Smooth muscle cell (in vitro differentiated cells): ENCODE results near the gene LIN7B. TPM values are rescaled to one million over a fixed set of nuclear protein-coding genes. Genes with fewer than 3 reads are reported as not detected.
A peak's percentile ranks its signal among the peaks of the same experiment; 100 is the strongest.
"Not testable (repeated sequence)": the region's sequence is repeated elsewhere in the genome, so short reads cannot be mapped to it uniquely, and the experiment has no call there.

Source experiments
- DNase-seq: peaks from one replicate; lab custom pipeline; 2025; ENCODE audit not compliant: unreplicated experiment; lab: John Stamatoyannopoulos, UW
- H2AFZ ChIP-seq: fragments of 200-600 bp; sonication (generic); 2 replicates; pipeline ENCODE4 v1.6.0; 2016; ENCODE audit warnings: antibody characterized with exemption, low read depth, mild to moderate bottlenecking
- H3F3A ChIP-seq: fragments of 200-600 bp; sonication (generic); 2 replicates; pipeline ENCODE4 v1.6.0; 2017; ENCODE audit warnings: antibody characterized with exemption, low read depth
- H3K27ac ChIP-seq: fragments of 200-600 bp; sonication (generic); 2 replicates; pipeline ENCODE4 v1.5.1; 2016; ENCODE audit warnings: low read depth, mild to moderate bottlenecking
- H3K27me3 ChIP-seq: fragments of 200-600 bp; sonication (generic); 2 replicates; pipeline ENCODE4 v1.6.1; 2016; ENCODE audit warnings: low read depth, mild to moderate bottlenecking
- H3K36me3 ChIP-seq: fragments of 200-600 bp; sonication (generic); 2 replicates; pipeline ENCODE4 v1.5.1; 2016; ENCODE audit warnings: low read depth
- H3K4me1 ChIP-seq: fragments of 200-600 bp; sonication (generic); 2 replicates; pipeline ENCODE4 v1.5.1; 2016; ENCODE audit warnings: low read depth
- H3K4me2 ChIP-seq: fragments of 200-600 bp; sonication (generic); 2 replicates; pipeline ENCODE4 v1.6.0; 2016; ENCODE audit warnings: mild to moderate bottlenecking
- H3K4me3 ChIP-seq: fragments of 200-600 bp; sonication (generic); 2 replicates; pipeline ENCODE4 v1.5.1; 2016; ENCODE audit warnings: mild to moderate bottlenecking
- H3K79me2 ChIP-seq: fragments of 200-600 bp; sonication (generic); 2 replicates; pipeline ENCODE4 v1.6.0; 2016; ENCODE audit warnings: low read depth, mild to moderate bottlenecking
- H3K9ac ChIP-seq: fragments of 200-600 bp; sonication (generic); 2 replicates; pipeline ENCODE4 v1.6.0; 2016; ENCODE audit warnings: low read depth
- H3K9me3 ChIP-seq: fragments of 200-600 bp; sonication (generic); replicated peaks from 2 replicates; pipeline ENCODE4 v1.5.1; 2016; ENCODE audit warnings: low read depth
- H4K20me1 ChIP-seq: fragments of 200-600 bp; sonication (generic); 2 replicates; pipeline ENCODE4 v1.6.0; 2016; ENCODE audit warnings: low read depth
- WGBS: methylation state at CpG from one replicate; pipeline ENCODE4 v1.1.7; 2016; ENCODE audit warnings: low lambda C conversion rate; 5-methylcytosine and 5-hydroxymethylcytosine counted together
- polyA plus RNA-seq: library from polyadenylated mRNA; unstranded; fragments of >200 nt; fragmentation: Nextera tagmentation; extraction: Ambion mirVana; gene quantifications from 2 replicates; pipeline ENCODE4 v1.2.1, GENCODE V29; 2016
- total RNA-seq: library from RNA; depleted of rRNA; stranded (reverse); fragments of >200 nt; gene quantifications from 2 replicates; pipeline ENCODE4 v1.2.3, GENCODE V29; 2014
- TF ChIP-seq, protein P1 (sequence below): fragments of 200-600 bp; sonication (generic); IDR thresholded peaks from 2 replicates; pipeline ENCODE4 v1.5.1; 2017; ENCODE audit warnings: borderline replicate concordance, mild to moderate bottlenecking, antibody characterized with exemption; ENCODE audit not compliant: insufficient read depth, poor library complexity, severe bottlenecking

Gene LIN7B
- total and polyA plus RNA-seq, 2 experiments from 2014 or later = 11.7 to 24.7 TPM

DNA sequence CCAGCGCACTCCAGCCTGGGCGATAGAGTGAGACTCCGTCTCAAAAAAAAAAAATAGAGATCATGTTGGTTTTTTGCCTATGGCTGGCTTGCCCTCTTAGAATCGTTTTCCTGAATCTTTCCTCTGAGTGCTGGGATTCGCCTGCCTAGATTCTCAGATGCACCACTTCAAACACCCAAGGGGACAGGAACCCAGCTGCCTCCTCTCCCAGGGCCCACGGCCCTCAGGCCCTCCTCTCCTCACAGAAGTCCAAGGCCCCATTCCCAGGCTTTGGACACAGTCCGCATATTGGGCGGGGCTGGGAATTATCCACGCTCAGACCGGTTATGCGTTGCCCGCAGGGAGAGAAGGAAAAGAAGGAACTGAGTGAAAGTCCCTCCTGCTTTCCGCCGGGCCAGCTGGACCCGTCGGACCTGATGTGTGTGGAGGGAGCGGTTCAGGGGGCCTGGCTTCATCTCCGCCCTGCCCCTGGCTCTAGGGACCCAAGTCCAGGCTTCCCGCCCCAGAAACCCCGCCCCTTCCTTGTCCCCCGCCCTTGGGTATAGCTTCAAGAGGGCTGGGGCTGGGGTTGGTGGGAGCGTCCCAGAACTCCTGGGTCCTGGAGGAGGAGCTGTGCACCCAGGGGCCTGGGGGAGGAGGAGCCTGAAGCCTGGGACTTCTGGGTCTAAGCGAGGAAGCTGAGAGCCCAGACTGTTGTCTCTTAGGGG lies 11.0 kb downstream of the LIN7B start:
- Histone ChIP-seq H3K4me2 (peak overlapping the region; percentile 40), H3K36me3 (no peaks in the 10 kb centered on the region), H3K4me3 (no peak overlapping the region), H3K27ac (no peak overlapping the region), H3K4me1 (peaks cover 2% of the 10 kb centered on the region), H3K27me3 (no peaks in the 10 kb centered on the region), H3F3A (no peaks in the 10 kb centered on the region), H4K20me1 (no peaks in the 10 kb centered on the region), H3K9ac (no peak overlapping the region), H3K9me3 (no peaks in the 10 kb centered on the region), H3K79me2 (no peaks in the 10 kb centered on the region), H2AFZ (no peak overlapping the region)
- 34% methylated on average over 17 of the region's 23 CpGs for WGBS
- DNase-seq = no peak
- TF ChIP-seq, protein P1, sequence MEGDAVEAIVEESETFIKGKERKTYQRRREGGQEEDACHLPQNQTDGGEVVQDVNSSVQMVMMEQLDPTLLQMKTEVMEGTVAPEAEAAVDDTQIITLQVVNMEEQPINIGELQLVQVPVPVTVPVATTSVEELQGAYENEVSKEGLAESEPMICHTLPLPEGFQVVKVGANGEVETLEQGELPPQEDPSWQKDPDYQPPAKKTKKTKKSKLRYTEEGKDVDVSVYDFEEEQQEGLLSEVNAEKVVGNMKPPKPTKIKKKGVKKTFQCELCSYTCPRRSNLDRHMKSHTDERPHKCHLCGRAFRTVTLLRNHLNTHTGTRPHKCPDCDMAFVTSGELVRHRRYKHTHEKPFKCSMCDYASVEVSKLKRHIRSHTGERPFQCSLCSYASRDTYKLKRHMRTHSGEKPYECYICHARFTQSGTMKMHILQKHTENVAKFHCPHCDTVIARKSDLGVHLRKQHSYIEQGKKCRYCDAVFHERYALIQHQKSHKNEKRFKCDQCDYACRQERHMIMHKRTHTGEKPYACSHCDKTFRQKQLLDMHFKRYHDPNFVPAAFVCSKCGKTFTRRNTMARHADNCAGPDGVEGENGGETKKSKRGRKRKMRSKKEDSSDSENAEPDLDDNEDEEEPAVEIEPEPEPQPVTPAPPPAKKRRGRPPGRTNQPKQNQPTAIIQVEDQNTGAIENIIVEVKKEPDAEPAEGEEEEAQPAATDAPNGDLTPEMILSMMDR = no peak

DNA sequence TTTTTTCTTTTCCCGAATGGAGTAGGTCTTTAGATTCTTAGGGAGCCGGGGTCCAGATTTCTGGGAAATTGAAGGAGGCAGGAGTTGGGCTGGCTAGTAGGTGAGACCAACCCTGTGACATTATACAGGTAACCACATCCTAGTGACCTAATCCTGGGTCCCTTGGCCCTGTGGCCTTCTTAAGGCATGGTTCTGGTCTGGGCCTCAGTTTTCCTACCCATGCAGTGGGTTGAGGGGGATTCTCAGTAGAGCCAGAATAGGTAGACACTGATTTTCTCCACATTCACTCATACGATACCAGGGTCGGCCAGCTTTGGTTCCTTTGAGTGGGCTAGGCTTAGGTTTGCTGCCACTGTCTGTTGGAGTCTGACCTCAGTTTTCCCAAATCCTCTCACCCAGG lies 12.4 kb downstream of the LIN7B start:
- no peak overlapping the region for H3K4me3 ChIP-seq
- no peaks in the 10 kb centered on the region for H3K79me2 ChIP-seq
- no peak for DNase-seq
- no peaks in the 10 kb centered on the region for H4K20me1 ChIP-seq
- H3K9ac ChIP-seq = no peak overlapping the region
- no peaks in the 10 kb centered on the region for H3K27me3 ChIP-seq
- H3K4me2 ChIP-seq = no peak overlapping the region
- no peaks in the 10 kb centered on the region for H3F3A ChIP-seq
- no peaks in the 10 kb centered on the region for H3K9me3 ChIP-seq
- H3K36me3 ChIP-seq = no peaks in the 10 kb centered on the region
- no peak overlapping the region for H2AFZ ChIP-seq
- WGBS = 73% methylated on average over 4 of the region's 4 CpGs
- H3K27ac ChIP-seq = no peak overlapping the region
- no peaks in the 10 kb centered on the region for H3K4me1 ChIP-seq
- TF ChIP-seq, protein P1 = no peak

DNA sequence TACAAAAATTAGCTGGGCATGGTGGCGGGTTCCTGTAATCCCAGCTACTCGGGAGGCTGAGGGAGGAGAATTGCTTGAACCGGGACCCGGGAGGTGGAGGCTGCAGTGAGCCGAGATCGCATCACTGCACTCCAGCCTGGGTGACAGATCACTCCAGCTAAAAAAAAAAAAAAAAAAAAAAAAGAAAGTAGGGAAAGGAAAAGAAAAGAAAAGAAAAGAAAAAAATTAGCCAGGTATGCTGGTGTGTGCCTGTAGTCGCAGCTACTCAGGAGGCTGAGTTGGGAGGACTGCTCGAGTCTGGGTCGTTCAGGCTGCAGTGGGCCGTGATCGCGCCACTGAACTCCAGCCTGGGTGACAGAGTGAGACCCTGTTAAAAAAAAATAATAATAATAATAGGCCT lies 13.1 kb downstream of the LIN7B start:
- H3K27ac ChIP-seq, H3K27me3 ChIP-seq, H3K9ac ChIP-seq, H3K4me3 ChIP-seq, H3K4me1 ChIP-seq, H3K9me3 ChIP-seq, H4K20me1 ChIP-seq, H3K36me3 ChIP-seq, H2AFZ ChIP-seq, H3K79me2 ChIP-seq, DNase-seq, H3F3A ChIP-seq: not testable (repeated sequence)
- 98% methylated on average over 6 of the region's 12 CpGs for WGBS
- peak overlapping the region; percentile 69 for H3K4me2 ChIP-seq

DNA sequence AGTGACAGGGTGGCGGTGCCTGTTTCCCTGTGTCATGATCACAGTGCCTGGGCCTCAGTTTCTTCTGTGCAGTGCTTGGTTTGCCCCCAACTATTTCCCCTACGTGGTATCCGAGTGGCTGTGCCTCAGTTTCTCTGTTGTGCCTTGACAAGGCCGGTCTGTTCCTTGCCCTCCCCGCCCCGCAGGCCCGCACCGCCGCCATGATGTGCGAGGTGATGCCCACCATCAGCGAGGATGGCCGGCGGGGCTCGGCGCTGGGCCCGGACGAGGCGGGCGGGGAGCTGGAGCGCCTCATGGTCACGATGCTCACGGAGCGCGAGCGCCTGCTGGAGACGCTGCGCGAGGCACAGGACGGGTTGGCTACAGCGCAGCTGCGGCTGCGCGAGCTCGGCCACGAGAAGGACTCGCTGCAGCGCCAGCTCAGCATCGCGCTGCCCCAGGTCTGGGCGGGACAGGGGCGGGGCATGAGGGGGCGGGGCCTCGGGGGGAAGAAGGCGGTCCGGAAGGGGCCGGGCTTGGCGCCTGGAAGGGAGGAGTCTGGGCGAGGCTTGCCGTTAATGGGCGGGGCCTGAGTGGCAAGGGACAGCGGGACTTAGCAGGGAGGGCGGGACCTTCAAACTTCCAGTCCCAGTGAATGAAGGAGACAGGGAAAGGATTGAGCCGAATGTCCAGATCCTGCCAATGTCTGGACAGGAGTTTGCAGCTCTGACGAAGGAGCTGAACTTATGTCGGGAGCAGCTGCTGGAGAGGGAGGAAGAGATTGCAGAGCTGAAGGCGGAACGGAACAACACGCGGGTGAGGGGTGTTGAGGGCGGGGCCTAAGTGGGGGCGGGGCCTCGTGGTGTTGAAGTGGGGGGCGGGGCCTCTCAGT lies 13.7 kb downstream of the LIN7B start:
- H3K9ac ChIP-seq = no peak overlapping the region
- peak; percentile 93 for DNase-seq

More for the DNA sequence above, 13.7 kb downstream of the LIN7B start:
- H3K4me1 ChIP-seq = no peaks in the 10 kb centered on the region
- peak overlapping the region; percentile 42 for H2AFZ ChIP-seq
- H3K4me3 ChIP-seq = peak overlapping the region; percentile 47
- H3K9me3 ChIP-seq = no peaks in the 10 kb centered on the region
- H3K4me2 ChIP-seq = peak overlapping the region; percentile 82
- H4K20me1 ChIP-seq = no peaks in the 10 kb centered on the region
- 11% methylated on average over 34 of the region's 63 CpGs for WGBS
- no peaks in the 10 kb centered on the region for H3K36me3 ChIP-seq
- H3F3A ChIP-seq = no peaks in the 10 kb centered on the region
- H3K27ac ChIP-seq = no peak overlapping the region
- H3K79me2 ChIP-seq = no peaks in the 10 kb centered on the region
- TF ChIP-seq, protein P1 = no peak
- no peaks in the 10 kb centered on the region for H3K27me3 ChIP-seq
